Measurements from ENCODE around the gene TP53I3. TPM values are rescaled to one million over a fixed set of nuclear protein-coding genes. Genes with fewer than 3 reads are reported as not detected.
A peak's percentile ranks its signal among the peaks of the same experiment; 100 is the strongest.

TP53I3 gene
- total RNA-seq, 4 donors from 2014 or later = 11.3 to 44.9 (median 17.2) TPM

GRCh38 chr2:24055750-24056149, 28.9 kb downstream of the TP53I3 start:
- no peak for ATAC-seq (ENCODE audit: low FRiP score)
- TF ChIP-seq CTCF (IDR thresholded peaks at IDR 0.05) = no peak
- no peak for DNase-seq (ENCODE audit: low spot score)

GRCh38 chr2:24054366-24055010, 30.1 kb downstream of the TP53I3 start:
- no peak for ATAC-seq (ENCODE audit: low FRiP score)
- no peak for TF ChIP-seq CTCF (IDR thresholded peaks at IDR 0.05)
- no peak for DNase-seq (ENCODE audit: low spot score)

- ATAC-seq (ENCODE audit: low FRiP score) = no peak
- TF ChIP-seq CTCF (IDR thresholded peaks at IDR 0.05) = no peak
- no peak for DNase-seq (ENCODE audit: low spot score)
Measured at GRCh38 chr2:24052951-24053350, 31.7 kb downstream of the TP53I3 start.

- TF ChIP-seq CTCF (IDR thresholded peaks at IDR 0.05) = no peak
- ATAC-seq (ENCODE audit: low FRiP score) (no peak), DNase-seq (ENCODE audit: low spot score) (no peak)
Measured at GRCh38 chr2:24051833-24052232, 32.8 kb downstream of the TP53I3 start.

- ATAC-seq (ENCODE audit: low FRiP score) (no peak), DNase-seq (ENCODE audit: low spot score) (no peak)
- TF ChIP-seq CTCF (IDR thresholded peaks at IDR 0.05) = no peak
Measured at GRCh38 chr2:24050041-24050979, 34.3 kb downstream of the TP53I3 start.

GRCh38 chr2:24049485-24050021, 35.1 kb downstream of the TP53I3 start, which contains the start of gene FKBP1B:
TSS of gene FKBP1B (plus strand) at chr2:24049741. CDS start at chr2:24049850, 109 bp downstream.
- DNase-seq (ENCODE audit: low spot score) (no peak), ATAC-seq (ENCODE audit: low FRiP score) (peak; percentile 66)
- TF ChIP-seq CTCF (IDR thresholded peaks at IDR 0.05) = no peak

Measured in omental fat pad (tissue), 4 donors.